Hematopoietic multipotent progenitor cell treated with erythropoietin and hydrocortisone succinate and interleukin-3 and kit ligand, for 15 days (in vitro differentiated cells): ENCODE measurements around the gene BIRC6.
"Not testable (repeated sequence)": the region's sequence is repeated elsewhere in the genome, so short reads cannot be mapped to it uniquely, and the experiment has no call there.

Experiments
- DNase-seq: peaks from one replicate; pipeline ENCODE4 v3.0.0-alpha.2; 2015; ENCODE audit warnings: low spot score

The BIRC6 gene

GRCh38 chr2:32446369-32446768, 89.5 kb downstream of the BIRC6 start:
- no peak for DNase-seq

GRCh38 chr2:32450851-32451250, 94.0 kb downstream of the BIRC6 start:
- DNase-seq = no peak

DNA sequence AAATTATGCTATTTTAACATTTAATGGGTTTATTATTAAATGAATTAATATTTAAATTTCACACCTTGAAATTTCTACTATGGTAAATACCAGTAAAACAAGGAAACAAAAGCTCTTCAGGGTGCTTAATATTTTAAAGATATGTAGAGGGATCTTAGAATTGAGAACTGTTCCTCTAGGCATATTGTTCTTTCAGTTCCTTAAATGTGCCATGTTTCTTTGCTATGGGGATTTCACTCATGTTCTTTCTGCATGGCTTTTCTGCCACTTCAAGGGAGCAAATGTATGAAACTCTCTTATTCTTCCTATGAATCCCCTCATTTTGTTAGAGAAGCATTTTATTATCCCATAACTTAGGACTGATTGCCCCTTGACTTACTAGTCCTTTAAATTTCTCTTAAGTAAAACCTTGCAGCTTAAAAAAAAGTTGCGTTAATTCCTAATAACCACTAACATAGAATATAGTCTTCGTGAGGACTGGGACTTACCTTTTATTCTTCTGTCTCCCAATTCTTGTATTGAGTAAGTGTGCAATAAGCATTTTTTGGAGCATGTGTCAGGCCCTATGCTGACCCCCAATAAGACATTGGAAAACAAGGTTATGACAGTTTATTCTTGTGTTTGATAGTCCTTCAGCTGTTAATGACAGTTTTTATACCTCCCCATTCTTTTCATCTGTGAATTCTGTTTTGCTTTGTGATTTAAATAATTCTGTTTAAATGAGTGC, 95.7 kb downstream of the BIRC6 start:
- DNase-seq = no peak

DNA sequence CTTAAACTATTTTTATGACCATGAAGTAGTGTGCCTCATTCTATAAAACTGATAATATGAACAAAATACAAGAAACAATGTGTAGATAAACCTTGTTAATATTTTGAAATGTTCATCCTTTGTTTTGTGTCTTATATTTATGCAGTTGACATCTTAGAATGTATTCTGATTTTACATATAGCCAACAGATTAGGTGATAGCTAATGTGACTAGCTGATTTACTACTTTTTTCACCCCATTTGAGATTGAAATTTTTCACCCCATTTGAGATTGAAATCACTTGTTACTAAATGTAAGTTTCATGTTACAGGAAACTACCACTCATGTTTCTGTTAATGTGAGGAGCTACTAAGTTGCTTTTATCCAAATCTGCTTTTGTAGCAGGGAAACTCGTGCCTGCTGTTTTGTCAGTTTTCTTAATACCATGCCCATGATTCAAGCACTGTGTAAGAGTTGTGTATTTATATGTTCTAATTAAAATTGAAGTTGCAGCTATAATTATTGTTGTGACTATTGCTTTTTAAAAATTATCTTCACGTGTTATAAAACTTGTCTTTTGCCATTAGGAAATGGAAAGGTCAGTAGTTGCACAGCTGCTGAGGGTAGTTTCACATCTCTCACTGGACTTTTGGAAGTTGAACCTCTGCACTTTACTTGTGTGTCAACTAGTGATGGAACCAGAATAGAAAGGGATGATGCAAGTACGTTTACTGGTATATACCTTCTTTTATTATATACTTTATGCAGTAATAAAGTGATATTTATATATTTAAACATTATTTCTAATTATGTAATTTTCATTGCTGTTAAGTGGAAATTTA, 96.6 kb downstream of the BIRC6 start:
- no peak for DNase-seq

GRCh38 chr2:32455816-32456215, 99.0 kb downstream of the BIRC6 start:
- no peak for DNase-seq

- DNase-seq = no peak
Observed at GRCh38 chr2:32456808-32457207, 100.0 kb downstream of the BIRC6 start.

GRCh38 chr2:32457814-32458213, 101.0 kb downstream of the BIRC6 start:
- DNase-seq = no peak

DNA sequence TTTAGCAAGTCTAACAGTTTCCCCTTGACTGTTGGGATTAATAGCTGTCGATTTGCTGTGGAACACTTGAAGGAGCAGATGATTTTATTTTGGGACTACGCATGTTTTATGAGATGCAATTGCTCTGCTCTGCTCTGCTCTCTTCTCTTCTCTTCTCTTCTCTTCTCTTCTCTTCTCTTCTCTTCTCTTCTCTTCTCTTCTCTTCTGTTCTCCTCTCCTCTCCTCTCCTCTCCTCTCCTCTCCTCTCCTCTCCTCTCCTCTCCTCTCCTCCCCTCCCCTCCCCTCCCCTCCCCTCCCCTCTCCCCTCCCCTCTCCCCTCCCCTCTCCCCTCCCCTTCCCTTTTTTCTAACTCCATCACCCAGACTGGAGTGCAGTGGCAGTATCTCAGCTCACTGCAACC, 104.0 kb downstream of the BIRC6 start:
- not testable (repeated sequence) for DNase-seq

DNA sequence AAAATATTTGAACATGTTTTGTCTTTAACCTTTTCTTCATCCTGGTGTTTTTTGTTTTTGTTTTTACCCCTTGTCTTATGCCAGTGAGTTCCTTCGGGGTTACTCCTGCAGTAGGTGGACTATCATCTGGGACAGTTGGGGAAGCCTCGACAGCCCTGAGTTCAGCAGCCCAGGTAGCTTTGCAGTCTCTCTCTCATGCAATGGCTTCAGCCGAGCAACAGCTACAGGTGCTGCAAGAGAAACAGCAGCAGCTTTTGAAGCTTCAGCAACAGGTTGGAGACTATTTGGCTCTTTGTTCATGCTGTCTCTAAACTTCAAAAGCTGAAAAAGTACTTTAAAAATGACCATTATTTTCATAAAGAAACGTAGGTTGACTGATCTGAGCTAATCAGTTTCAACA, 106.3 kb downstream of the BIRC6 start:
- DNase-seq = no peak

DNA sequence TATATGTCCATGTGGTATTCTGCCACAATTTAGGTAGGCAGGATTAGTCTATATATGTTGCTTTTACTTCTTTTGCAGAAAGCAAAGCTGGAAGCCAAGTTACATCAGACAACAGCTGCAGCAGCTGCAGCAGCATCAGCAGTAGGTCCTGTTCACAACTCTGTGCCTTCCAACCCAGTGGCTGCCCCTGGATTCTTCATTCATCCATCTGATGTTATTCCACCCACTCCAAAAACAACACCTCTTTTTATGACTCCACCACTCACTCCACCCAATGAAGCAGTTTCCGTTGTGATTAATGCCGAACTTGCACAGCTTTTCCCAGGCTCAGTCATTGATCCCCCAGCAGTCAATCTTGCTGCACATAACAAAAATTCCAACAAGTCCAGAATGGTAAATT, 107.6 kb downstream of the BIRC6 start:
- no peak for DNase-seq

DNA sequence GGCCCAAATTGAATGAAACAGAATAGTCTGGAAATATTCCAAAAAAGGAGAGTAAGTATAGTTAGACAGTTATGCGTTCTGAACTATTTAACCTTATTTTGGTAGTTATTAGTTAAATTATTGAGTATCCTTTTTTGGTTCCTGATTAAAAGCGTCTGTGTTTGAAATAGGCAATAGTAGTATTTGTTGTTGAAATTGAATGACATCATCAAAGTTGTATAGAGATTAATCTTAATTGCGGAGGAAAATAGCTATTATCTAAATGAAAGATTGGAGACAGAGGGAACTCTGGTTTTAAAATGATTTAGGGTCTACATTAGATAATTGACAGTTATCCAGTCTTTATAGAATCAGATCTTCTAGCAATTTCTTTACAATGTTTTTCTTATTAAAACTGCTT, 115.8 kb downstream of the BIRC6 start:
- DNase-seq = no peak

- DNase-seq = no peak
Observed at GRCh38 chr2:32474381-32474780, 117.6 kb downstream of the BIRC6 start.

DNA sequence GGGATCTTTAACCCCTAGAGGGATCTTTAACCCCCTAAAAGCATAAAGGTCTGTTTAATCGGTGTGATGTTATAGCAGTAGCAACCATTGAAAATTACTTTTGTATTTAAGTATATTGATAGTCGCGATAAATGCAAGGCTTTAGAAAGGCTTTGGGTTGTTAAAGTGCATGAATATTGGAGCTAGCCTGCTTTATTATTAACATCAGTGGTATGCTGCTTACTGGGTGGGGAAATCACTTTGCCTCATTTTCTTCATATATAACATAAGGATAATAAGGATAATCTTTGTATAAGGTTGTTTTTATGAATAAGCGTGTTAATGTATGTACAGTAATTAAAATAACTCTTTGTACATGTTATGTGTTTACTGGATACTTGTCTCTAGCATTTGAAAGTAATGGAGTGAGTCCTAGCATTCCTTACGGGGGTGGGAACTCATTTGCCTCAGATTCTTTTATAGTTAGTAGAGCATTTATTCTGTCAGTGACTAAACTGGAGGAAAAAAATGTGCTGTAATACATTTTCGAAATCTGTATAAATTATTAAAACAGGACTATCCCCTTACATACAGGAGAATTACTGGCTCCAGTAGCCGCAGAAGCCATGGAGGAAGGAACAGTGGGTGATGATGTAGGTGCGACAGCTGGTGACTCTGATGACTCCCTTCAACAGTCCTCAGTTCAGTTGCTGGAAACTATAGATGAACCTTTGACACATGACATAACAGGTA, 122.2 kb downstream of the BIRC6 start:
- no peak for DNase-seq

GRCh38 chr2:32479993-32480392, 123.2 kb downstream of the BIRC6 start:
- no peak for DNase-seq

- no peak for DNase-seq
Observed at GRCh38 chr2:32482471-32482870, 125.6 kb downstream of the BIRC6 start.

GRCh38 chr2:32484937-32485336, 128.1 kb downstream of the BIRC6 start:
- no peak for DNase-seq

- DNase-seq = no peak
Observed at GRCh38 chr2:32485399-32485798, 128.6 kb downstream of the BIRC6 start.

DNA sequence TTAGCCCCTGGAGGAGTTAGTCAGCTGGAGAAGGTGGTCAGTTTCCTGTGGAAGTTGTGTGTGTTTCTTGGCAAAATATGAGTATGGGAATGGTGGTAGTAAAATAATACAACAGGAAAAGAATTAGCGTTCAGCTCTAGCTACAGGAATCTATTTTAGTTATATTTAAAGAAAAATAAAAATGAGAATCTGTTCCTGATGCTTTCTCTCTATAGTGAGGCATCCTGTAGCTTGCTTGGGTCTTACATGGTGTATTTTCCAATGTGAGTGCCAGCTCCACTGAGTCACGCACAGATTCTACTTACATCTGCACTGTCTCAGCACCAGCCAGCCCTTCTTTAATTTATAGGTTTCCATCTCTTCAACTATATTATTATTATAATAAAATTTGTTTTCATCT, 132.2 kb downstream of the BIRC6 start:
- DNase-seq = no peak

- DNase-seq = no peak
Observed at GRCh38 chr2:32491346-32491745, 134.5 kb downstream of the BIRC6 start.

- no peak for DNase-seq
Observed at GRCh38 chr2:32495139-32495538, 138.3 kb downstream of the BIRC6 start.

GRCh38 chr2:32496662-32497061, 139.8 kb downstream of the BIRC6 start:
- DNase-seq = no peak

DNA sequence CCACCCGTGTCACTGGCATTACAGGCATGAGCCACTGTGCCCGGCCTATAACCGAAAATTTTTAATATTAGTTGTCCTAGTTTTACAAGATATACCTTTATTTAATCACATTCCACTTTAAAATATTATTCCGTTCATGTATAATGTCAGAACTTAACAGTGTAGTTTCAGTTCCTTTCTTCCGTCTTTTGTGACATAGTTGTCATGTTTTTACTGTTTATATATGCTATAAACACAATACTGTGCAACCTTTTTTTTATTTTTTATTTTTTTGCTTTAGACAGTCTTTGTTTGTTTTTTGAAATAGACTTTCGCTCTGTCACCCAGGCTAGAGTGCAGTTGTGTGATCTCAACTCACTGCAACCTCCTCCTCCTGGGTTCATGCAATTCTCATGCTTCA, 141.5 kb downstream of the BIRC6 start:
- no peak for DNase-seq

- DNase-seq = no peak
Observed at GRCh38 chr2:32502941-32503340, 146.1 kb downstream of the BIRC6 start.
